ENCODE results near the gene COL15A1.

DNA sequence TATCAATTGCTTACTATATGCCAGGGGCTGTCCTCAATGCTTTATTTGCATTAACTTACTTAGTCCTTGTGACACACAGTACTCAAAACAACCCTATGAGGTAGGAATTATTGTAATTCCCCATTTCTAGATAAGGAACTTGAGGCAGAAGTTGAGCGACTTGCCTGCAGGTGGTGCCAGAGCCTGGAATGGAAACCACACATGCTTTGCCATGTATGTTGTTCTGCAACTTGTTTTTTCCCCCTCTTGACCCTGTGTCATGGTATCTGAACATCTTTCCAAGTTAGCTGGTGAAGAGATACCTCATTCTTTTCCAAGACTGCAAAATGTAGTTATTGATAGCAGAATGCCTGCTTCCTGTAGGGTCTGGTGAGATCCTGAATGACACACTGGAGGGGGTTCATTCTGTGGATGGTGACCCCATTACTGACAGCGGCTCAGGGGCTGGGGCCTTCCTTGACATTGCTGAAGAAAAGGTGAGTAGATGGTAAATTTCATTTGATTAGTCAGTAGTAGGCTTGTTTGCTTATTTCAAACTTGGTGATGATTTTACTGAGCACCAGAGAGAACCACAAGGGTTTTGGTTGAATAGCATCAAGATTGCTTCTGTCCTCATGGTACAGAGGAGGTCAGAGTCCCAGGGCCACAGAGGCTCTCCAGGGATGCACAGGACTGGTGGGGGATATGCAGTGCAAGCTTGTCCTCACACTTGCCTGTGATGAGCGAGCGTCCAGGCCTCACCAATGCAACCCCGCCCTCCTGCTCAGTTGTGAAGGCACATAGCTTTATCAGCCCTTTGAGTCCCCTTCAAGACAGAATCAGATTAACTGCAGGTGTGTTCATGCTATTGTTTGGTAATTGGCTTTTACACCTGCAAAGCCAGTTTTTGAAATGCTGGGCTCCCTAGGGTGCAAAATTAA is 57.0 kb downstream of the COL15A1 start:
- TF ChIP-seq FOXM1 (IDR thresholded peaks at IDR 0.05; ENCODE audit: borderline replicate concordance) (no peak), NFRKB (IDR thresholded peaks at IDR 0.05) (no peak), HDGF (IDR thresholded peaks at IDR 0.05; ENCODE audit: borderline replicate concordance) (no peak), TARDBP (IDR thresholded peaks at IDR 0.05) (no peak), CTBP1 (IDR thresholded peaks at IDR 0.05; ENCODE audit: borderline replicate concordance) (no peak), BHLHE40 (IDR thresholded peaks at IDR 0.05; ENCODE audit: borderline replicate concordance) (no peak), SP1 (IDR thresholded peaks at IDR 0.05) (no peak), ELF4 (IDR thresholded peaks at IDR 0.05) (no peak)
